NCI-H1048 (cell line): ENCODE results near the gene KRT1.

Experiments
- DNase-seq: peaks from one replicate; lab custom pipeline; 2025; lab: John Stamatoyannopoulos, UW

KRT1 gene

GRCh38 chr12:52698651-52699340, 18.6 kb upstream of the KRT1 start:
- no peak for DNase-seq

GRCh38 chr12:52697058-52697582, 16.9 kb upstream of the KRT1 start:
- no peak for DNase-seq

DNA sequence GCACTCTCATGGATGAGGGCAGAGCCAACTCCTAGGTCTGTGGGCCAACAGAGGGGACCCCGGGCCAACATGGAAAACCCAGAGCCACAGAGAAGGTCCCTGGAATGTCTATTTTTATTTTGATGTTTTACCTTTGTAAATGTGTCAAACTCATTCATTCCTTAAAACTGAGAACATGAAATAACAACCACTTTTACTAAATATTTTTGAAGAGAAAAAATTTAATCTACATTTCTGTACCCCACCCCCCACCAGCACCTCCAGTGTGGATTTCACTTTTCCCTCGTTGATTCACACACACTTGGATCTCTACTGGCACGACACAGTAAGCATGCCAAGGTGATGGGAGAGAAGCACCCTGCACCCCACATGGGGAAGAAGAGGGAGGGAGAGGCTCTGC, 16.4 kb upstream of the KRT1 start:
- DNase-seq: no peak

GRCh38 chr12:52695039-52695438, 14.8 kb upstream of the KRT1 start:
- no peak for DNase-seq

- no peak for DNase-seq
Measured at GRCh38 chr12:52694151-52694550, 13.9 kb upstream of the KRT1 start.

DNA sequence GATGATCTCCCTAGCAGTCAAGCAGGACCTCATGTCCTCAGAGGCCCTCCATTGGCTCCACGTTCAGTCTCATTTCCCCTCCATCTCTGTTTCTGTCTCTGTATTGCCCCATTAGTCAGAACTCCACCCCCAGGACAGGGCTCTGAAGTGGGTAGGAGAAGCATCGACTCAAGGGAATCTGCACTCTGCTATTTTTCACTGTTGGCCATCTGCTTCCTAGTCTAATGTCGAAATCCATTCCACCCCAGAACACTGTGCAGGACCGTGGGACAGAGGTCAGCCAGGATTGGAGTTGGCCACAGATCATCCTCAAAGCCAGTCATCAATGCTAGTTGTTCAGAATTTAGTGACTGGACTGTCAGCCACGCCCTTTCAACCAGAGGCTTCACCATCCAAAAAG, 13.1 kb upstream of the KRT1 start:
- DNase-seq: no peak

- DNase-seq: no peak
Measured at GRCh38 chr12:52692254-52692653, 12.0 kb upstream of the KRT1 start.

- no peak for DNase-seq
Measured at GRCh38 chr12:52691841-52692150, 11.6 kb upstream of the KRT1 start.

- DNase-seq: no peak
Measured at GRCh38 chr12:52691076-52691840, 11.1 kb upstream of the KRT1 start.

DNA sequence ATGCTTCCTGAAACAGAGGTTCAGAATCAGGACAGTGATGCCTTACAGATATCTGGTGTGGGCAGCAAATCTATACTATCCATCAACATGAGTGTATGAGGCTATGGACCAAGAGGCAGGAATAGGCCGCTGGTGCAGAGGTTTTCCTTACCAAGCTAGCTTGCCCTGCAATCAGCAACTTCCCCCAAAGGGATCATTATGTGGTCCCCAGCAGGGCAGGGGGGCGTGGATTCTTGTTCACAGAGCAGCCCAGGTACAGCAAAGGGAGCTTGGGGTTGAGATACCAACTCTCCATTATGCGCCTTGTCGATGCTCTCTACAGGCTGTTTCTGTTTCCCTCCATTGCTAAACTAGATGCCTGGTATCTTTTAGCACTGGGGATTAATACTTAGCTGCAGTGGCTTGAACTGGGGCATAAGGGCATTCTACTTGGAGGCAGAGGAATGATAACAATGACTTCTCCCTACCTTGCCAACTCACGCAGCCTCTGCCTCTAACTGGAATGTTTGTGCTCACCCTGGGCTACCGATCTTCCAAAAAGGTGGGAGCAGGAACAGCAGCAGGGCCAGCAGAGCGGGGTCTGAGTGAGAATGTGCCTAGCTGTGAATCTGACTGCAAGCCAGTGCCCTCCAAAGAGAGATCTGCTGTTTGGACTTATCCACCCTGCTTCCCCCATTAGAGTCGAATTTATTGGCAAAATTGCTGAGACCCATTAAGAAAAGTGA, 10.3 kb upstream of the KRT1 start:
- no peak for DNase-seq

DNA sequence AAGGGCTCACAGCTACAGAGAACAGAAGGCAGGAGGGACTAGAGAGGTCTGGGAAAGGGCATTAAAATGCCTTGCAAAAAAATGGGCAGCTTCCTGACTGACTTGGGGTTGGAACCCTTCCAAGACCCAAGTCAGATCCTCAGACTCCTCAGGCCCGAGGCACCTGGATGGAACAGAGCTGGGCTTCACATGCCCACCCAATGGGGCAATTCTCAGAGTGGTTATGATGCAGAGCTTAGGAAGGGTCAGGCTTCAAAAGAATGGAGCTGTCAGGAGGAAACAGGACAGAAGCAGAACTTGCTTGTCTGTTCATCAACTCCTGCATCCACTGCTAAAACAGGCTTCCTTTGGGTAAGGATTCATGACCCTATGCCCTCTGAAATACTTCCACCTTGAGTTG, 9.7 kb upstream of the KRT1 start:
- no peak for DNase-seq

DNA sequence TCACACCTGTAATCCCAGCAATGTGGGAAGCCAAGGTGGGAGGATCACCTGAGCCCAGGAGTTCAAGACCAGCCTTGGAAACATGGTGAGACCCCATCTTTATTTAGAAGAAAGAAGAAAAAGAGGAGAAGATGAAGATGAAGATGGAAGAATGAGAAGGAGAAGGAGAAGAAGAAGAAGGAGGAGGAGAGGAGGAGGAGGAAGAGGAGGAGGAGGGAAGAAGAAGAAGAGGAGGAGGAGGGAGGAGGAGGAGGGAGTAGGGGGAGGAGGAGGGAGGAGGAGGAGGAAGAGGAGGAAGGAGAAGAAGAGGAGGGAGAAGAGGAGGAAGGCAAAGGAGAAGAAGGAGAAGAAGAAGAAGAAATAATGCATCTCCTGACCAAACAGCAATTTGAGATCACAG, 9.0 kb upstream of the KRT1 start:
- no peak for DNase-seq

GRCh38 chr12:52688481-52688880, 8.3 kb upstream of the KRT1 start:
- no peak for DNase-seq

DNA sequence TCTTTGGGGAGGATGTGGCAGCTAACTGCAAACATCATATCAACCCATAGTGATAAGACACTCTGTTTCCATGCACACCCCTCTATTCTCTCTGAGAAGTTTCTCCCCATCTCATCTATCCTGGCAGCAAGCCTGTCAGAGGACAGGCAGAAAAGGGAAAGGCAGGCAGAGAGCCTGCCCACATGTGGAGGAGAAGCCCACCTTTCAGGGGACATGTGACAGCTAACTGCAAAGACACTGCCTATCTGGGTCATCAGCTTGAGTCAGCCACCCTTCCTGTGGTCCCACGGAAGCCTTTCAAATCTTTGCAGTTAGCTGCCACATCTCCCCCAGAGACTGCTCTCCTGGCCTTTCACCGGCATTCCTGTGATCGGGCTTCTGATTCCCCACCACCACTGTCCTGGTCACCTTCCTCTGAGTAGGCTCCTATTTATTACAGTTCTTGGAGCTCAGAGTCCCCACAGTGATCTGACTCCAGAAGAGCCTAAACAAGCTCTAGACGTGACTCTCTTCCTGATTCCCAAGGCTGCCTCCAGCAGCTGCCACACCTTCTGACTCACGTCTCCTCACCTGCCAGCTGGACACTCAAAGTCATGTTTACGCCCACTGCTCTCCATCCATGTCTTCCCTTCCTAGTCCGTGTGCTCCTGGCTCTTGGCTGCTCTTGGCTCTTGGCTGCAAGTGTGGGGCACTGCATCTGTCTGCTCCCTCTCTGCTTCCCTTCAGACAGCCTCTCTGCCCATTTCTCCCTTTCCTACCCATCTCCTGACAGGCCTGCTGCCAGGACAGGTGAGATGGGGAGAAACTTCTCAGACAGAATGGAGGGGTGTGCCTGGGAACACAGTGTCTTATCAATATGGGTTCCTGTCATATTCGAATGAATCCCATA, 7.5 kb upstream of the KRT1 start:
- DNase-seq: no peak

DNA sequence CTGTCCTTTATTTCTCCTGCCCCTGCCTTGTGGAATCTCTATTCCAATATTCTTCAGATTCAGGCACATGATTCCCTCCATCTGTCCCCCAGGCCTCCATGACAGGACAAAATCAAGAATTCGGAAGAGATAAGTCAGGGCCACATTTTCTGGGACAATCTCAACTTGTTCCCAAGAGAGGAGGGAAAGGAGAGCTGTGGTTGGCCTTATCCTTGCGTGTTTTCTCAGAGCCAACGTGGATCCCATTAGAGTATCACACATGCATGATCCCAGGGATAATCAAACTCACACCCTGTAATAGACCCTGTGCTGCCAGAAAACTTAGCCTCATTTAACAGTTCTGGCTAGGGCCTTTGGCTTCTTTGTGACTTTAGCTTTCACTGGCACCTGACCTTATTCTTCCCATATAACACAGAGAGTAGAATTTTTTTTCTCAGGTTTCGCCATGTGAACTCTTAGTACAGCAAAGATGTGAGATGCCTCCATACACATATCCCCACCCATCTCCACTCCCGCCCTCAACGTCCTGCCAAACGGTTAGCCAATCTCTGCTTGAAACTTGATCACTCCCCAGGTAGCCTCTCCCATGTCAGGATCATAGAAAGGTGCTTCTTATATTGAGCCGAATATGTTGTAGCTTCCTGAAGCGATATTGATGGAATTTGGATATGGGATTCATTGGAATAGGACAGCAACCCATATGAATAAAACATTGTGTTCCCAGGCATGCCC, 6.7 kb upstream of the KRT1 start:
- no peak for DNase-seq

DNA sequence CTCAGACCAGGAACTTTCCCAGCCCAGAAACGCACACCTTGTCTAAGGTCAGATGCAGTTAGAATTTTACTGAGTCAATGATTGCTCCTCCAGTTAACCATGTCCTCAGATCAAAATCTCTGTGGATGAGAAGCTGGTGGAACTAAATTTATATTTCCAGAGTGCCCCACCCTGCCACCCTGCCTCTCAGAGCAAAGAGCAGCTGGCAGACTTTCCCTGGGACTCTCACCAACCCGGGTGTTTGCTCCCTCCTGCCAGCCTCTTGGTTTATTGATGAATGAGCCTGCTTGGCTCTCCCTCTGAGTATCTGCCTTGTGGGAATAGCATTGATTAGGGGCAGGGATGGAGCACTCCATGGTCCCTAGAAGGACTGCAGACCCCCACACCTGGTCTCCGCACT, 5.9 kb upstream of the KRT1 start:
- no peak for DNase-seq

- DNase-seq: no peak
Measured at GRCh38 chr12:52685406-52685890, 5.2 kb upstream of the KRT1 start.

- no peak for DNase-seq
Measured at GRCh38 chr12:52684431-52684830, 4.2 kb upstream of the KRT1 start.

GRCh38 chr12:52683575-52684300, 3.5 kb upstream of the KRT1 start:
- no peak for DNase-seq

GRCh38 chr12:52682938-52683574, 2.8 kb upstream of the KRT1 start:
- no peak for DNase-seq
